ENCODE results near the gene USP34.

USP34 gene

GRCh38 chr2:61368687-61369665 lies 101.9 kb downstream of the USP34 start:
- no peak for DNase-seq (ENCODE audit: low spot score)

GRCh38 chr2:61367177-61367576 lies 103.7 kb downstream of the USP34 start:
- DNase-seq (ENCODE audit: low spot score) = no peak

GRCh38 chr2:61363580-61363979 lies 107.3 kb downstream of the USP34 start:
- no peak for DNase-seq (ENCODE audit: low spot score)

- no peak for DNase-seq (ENCODE audit: low spot score)
Observed at GRCh38 chr2:61362873-61363272, 108.0 kb downstream of the USP34 start.

GRCh38 chr2:61361068-61361467 lies 109.8 kb downstream of the USP34 start:
- no peak for DNase-seq (ENCODE audit: low spot score)

GRCh38 chr2:61359058-61359457 lies 111.8 kb downstream of the USP34 start:
- no peak for DNase-seq (ENCODE audit: low spot score)

- DNase-seq (ENCODE audit: low spot score) = no peak
Observed at GRCh38 chr2:61357681-61358080, 113.2 kb downstream of the USP34 start.

- DNase-seq (ENCODE audit: low spot score) = no peak
Observed at GRCh38 chr2:61356958-61357350, 113.9 kb downstream of the USP34 start.

GRCh38 chr2:61356261-61356957 lies 114.5 kb downstream of the USP34 start:
- DNase-seq (ENCODE audit: low spot score) = no peak

- DNase-seq (ENCODE audit: low spot score) = no peak
Observed at GRCh38 chr2:61354543-61355197, 116.2 kb downstream of the USP34 start.

GRCh38 chr2:61353909-61354308 lies 117.0 kb downstream of the USP34 start:
- DNase-seq (ENCODE audit: low spot score) = no peak

- no peak for DNase-seq (ENCODE audit: low spot score)
Observed at GRCh38 chr2:61350777-61351176, 120.1 kb downstream of the USP34 start.

- DNase-seq (ENCODE audit: low spot score) = no peak
Observed at GRCh38 chr2:61343141-61343540, 127.7 kb downstream of the USP34 start.

GRCh38 chr2:61340242-61340641 lies 130.6 kb downstream of the USP34 start:
- no peak for DNase-seq (ENCODE audit: low spot score)

GRCh38 chr2:61338447-61338846 lies 132.4 kb downstream of the USP34 start:
- no peak for DNase-seq (ENCODE audit: low spot score)

- no peak for DNase-seq (ENCODE audit: low spot score)
Observed at GRCh38 chr2:61335187-61335586, 135.7 kb downstream of the USP34 start.

GRCh38 chr2:61334466-61334865 lies 136.4 kb downstream of the USP34 start:
- no peak for DNase-seq (ENCODE audit: low spot score)

GRCh38 chr2:61328707-61329251 lies 142.1 kb downstream of the USP34 start:
- no peak for DNase-seq (ENCODE audit: low spot score)

- DNase-seq (ENCODE audit: low spot score) = no peak
Observed at GRCh38 chr2:61327173-61327572, 143.7 kb downstream of the USP34 start.

- no peak for DNase-seq (ENCODE audit: low spot score)
Observed at GRCh38 chr2:61326423-61326822, 144.5 kb downstream of the USP34 start.

- no peak for DNase-seq (ENCODE audit: low spot score)
Observed at GRCh38 chr2:61320181-61320580, 150.7 kb downstream of the USP34 start.

GRCh38 chr2:61318553-61318952 lies 152.3 kb downstream of the USP34 start:
- no peak for DNase-seq (ENCODE audit: low spot score)
